HG02759 (cell line): ENCODE data around the gene CCDC88A.
"Not testable (repeated sequence)": the region's sequence is repeated elsewhere in the genome, so short reads cannot be mapped to it uniquely, and the experiment has no call there.

Source experiments
- ATAC-seq: cut with Tn5 transposase; IDR thresholded peaks from one replicate; pipeline ENCODE4 v1.9.1; 2021; ENCODE audit warnings: mild to moderate bottlenecking, moderate library complexity; ENCODE audit not compliant: unreplicated experiment

CCDC88A gene

DNA sequence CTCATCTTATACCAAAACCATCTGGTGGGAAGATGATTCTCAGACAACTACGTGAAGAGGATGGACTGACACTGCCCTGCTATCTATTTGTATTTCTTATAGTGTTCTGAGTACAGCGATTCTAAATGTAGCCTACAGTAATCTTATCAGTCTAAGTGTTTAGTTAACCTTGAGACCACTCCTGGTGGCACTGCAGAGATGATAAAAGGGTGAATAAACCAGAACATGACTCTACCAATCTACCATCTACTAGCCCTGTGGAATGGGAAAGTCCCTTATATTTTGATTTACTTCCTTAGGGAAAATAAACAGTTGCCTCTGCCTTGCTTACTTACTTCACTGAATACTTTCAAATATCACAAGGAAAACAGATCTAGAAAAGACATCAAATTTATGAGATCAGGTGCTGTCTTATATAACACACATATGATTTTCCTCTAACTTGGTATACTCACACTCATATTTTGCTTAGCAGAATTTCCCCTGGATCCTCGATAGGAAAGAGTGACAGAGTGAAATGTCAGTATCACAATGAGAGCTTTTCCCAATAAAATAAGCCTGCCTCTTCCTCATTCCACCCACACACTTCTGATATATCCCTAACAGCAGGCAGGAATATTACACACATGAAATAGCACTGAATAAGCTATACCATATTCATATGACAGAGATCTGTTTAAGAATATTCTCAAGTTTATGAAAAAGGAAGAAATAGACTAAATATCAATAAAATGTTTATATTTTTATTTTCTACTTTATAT, 92.0 kb downstream of the CCDC88A start:
- no peak for ATAC-seq

DNA sequence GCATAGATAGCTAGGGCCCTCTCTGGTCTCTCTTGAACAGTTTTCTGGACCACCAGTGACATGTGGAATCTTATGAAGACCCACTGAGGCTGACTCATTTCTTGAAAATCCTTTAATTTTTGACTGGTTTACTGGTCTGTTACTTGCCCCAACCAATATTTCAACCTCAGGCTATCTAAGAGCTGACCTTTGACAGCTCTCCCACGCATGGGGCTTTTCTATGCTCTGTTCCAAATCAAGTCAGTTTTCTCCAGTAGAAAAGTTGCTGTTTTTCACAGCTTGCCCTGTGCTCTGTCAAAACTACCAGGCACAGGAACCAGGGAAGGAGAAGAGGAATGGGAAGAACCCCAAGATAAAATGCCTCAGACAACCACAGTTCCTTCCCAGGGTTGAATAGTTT, 104.7 kb downstream of the CCDC88A start:
- peak; percentile 34 for ATAC-seq

GRCh38 chr2:55311444-55311870, 108.2 kb downstream of the CCDC88A start:
- ATAC-seq, result peak; percentile 93

GRCh38 chr2:55309446-55309845, 110.2 kb downstream of the CCDC88A start:
- ATAC-seq, result no peak

DNA sequence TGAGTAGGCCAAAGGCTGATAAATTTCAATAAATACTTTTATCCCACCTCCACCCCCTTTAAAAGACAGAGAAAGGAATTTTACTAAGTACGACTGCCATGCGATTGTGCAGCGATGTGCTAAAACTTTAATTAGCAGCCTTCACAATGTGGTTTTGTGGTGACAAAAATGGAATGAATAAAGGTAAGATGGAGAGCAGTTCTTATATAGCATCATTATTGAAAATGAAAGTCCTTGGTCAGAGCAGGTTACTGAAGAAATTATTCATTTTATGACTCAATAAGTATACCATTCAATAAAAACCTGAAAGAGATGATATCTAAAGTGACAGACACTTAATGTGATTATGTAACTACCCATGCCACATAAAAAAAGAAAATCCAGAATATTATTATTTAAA, 117.4 kb downstream of the CCDC88A start:
- ATAC-seq, result peak; percentile 84

DNA sequence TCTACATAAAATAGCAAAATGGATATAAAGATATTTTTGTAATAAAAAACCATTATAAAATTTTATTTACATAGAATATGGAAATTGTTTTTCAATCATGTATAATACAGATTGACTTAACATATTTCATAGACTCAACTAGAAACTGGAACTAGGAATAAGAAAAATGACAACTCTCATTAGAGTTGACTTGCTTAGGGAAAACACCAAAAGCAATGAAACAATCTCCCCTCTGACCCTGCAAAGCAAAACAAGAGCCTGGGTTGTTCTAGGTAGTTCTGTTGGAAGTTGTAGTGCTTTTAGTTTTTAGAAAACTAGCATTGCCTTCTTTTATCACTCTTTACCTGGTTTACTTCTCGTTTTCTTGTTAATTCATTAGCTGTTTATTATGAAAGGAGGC, 118.4 kb downstream of the CCDC88A start:
- ATAC-seq, result peak; percentile 32

GRCh38 chr2:55296393-55296792, 123.3 kb downstream of the CCDC88A start:
- ATAC-seq, result peak; percentile 73

DNA sequence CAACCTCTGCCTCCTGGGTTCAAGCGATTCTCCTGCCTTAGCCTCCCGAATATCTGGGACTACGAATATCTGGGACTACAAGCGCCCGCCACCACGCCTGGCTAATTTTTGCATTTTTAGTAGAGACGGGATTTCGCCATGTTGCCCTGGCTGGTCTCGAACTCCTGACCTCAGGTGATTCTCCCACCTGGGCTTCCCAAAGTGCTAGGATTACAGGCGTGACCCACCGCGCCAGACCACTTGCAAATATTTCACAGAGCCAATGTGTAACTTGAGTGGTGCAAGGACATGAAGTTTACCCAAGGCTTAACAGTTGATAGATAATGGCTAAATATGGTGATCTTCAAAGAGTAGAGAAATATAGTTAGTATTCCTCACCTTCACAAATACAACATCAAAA, 136.6 kb downstream of the CCDC88A start:
- ATAC-seq, result no peak

GRCh38 chr2:55282110-55282917, 137.3 kb downstream of the CCDC88A start:
- ATAC-seq, result peak; percentile 98

- ATAC-seq, result not testable (repeated sequence)
These were observed 138.7 kb downstream of the CCDC88A start for GRCh38 chr2:55280851-55281546.

- not testable (repeated sequence) for ATAC-seq
These were observed 139.7 kb downstream of the CCDC88A start for GRCh38 chr2:55279859-55280424.

- ATAC-seq, result not testable (repeated sequence)
These were observed 140.3 kb downstream of the CCDC88A start for GRCh38 chr2:55279214-55279835.

DNA sequence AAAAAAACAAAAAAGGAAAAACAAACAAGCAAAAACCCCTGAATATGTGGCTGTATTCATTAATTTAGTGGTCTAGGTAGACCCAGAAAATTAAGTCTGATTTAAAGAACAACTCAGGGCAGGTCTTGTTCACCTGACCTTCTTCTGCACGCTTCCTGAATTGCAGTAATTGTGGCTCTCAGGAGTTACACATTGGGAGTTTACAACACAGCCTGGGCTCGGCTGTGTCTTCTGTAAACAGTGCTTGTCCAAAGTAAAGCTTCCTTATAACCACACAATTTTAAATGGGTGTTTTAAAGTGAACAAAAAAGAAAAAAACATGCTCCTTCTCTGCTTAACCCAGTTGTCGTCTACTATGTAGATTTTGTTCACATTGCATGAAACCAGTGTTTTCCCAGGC, 142.3 kb downstream of the CCDC88A start:
- ATAC-seq, result no peak

DNA sequence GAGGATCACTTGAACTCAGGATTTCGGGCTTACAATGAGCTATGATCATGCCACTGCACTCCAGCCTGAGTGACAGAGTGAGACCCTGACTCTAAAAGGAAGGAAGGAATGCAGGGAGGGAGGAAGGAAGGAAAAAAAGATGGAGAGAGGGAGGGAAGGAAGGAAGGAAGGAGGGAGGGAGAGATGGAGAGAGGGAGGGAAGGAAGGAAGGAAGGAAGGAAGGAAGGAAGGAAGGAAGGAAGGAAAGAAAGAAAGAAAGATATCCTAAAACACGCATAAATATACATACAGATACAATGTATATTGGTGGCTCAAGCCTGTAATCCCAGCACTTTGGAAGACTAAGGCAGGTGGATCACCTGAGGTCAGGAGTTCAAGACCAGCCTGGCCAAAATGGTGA, 145.3 kb downstream of the CCDC88A start:
- ATAC-seq, result not testable (repeated sequence)

DNA sequence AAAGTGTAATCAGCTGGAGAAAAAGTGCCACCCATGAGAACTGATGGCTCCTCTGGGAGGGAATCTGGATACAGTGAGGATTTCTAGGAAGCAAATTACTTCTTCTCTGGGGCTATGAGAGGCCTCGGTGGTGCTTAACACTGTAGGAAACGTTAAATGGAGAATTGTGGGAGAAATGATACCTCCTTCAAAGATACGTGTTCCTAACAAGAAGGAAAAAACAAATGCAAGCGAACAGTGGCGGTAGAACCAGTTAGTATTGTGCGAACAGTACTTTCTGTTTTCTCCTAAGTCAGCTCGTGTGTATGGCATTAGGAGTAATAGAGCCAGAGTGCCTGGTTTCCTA, 150.0 kb downstream of the CCDC88A start:
- ATAC-seq, result no peak

DNA sequence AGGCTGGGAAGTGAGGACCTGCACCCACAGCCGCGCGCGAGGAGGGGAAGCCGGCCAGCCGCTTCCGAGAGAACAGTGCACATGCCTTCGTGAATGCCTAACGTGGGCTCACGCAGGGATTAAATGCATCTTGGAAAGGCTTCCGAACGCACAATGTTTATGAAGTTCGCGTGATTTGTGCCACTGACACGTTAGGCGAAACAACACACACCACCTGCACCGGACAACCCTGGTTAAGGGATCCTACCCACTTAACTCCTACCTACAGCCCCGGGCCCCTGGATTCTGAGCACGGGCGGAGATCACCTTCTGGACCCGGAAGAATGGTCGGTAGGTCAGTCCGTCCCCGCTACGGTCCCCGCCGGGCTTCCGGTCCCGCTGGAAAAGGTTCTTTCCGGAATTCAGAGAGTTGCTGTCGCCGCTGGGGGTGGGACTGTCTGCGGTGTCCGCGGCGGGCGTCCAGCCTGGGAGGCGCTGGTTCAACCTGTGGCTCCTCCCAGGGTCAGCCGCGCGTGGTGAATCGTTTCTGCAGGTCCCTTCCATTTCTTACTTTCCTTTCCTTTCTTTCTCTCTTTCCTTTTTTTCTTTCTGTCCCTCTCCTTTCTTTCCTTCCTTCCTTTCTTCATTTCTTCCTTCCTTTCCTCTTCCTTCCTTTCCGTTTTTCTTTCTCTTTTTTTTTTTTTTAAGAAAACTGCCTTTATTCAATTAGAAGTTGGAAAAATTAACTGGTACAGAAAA, 150.6 kb downstream of the CCDC88A start, which contains the start of gene MTIF2:
TSS of gene MTIF2 (minus strand) at position 325 of the 738 bp plus-strand sequence. CDS start 5,373 bp downstream, outside the sequence.
- peak; percentile 97 for ATAC-seq

GRCh38 chr2:55268288-55268906, 151.3 kb downstream of the CCDC88A start:
- ATAC-seq, result no peak

DNA sequence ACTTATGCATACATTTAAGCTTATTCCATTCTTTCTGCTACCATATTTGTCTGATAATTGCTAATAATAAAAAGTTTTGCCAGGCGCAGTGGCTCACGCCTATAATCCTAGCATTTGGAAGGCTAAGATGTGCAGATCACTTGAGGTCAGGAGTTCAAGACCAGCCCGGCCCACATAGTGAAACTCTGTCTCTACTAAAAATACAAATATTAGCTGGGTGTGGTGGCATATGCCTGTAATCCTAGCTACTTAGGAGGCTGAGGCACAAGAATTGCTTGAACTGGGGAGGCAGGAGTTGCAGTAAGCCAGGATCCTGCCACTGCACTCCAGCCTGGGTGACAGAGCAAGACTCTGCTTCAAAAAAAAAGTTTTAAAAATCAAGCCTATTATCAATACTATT, 160.1 kb downstream of the CCDC88A start:
- not testable (repeated sequence) for ATAC-seq

DNA sequence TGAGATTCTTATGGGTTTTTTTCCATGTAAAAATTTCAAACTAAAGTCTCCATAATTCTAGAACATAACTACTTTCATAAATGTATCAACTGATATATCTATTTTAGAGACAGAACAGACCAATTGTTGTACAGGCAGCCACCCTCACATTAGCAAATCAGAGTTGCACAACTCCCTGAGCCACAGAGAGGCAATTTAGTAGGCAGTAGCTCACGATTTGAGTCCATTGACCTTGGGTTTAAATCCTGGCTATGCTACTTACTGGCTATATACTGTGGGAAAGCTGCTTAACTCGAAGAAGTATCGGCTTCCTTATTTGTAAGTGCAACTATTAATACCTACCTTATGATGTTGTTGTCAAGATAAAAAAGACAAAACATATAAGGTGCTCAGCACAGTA, 166.8 kb downstream of the CCDC88A start:
- no peak for ATAC-seq
